DOHH2 (cell line): Measurements from ENCODE around the gene RASAL2.

Source experiments
- EZH2phosphoT487 ChIP-seq: fragments of 200-600 bp; sonication (generic); IDR thresholded peaks from 2 replicates; pipeline ENCODE4 v1.6.1; 2017; ENCODE audit warnings: borderline replicate concordance, mild to moderate bottlenecking, antibody characterized with exemption, low read length, moderate library complexity, mixed read lengths
- TF ChIP-seq, protein P1 (sequence below): fragments of 200-600 bp; sonication (generic); IDR thresholded peaks from one replicate; pipeline ENCODE4 v1.5.1; 2014; ENCODE audit warnings: antibody characterized with exemption, mild to moderate bottlenecking, low read depth, low read length; ENCODE audit not compliant: poor library complexity, severe bottlenecking

DNA sequence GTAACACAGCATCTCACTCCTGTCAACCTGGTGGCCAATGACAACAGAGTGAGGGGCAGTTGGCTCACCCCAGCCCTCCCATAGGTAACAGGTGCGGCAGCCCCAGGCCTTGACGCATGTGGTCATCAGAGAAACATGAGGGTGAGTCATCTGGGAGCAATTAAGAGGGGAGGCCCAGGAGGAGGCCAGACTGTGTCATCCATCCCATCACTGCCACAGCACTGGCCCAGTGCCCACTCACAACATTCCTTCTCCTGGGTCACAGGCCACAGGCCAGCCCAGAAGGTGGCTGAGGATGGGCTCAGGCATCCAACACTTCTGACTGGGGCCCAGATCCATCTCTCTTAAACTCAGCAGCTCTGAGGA lies 436.1 kb downstream of the RASAL2 start:
- TF ChIP-seq, protein P1, sequence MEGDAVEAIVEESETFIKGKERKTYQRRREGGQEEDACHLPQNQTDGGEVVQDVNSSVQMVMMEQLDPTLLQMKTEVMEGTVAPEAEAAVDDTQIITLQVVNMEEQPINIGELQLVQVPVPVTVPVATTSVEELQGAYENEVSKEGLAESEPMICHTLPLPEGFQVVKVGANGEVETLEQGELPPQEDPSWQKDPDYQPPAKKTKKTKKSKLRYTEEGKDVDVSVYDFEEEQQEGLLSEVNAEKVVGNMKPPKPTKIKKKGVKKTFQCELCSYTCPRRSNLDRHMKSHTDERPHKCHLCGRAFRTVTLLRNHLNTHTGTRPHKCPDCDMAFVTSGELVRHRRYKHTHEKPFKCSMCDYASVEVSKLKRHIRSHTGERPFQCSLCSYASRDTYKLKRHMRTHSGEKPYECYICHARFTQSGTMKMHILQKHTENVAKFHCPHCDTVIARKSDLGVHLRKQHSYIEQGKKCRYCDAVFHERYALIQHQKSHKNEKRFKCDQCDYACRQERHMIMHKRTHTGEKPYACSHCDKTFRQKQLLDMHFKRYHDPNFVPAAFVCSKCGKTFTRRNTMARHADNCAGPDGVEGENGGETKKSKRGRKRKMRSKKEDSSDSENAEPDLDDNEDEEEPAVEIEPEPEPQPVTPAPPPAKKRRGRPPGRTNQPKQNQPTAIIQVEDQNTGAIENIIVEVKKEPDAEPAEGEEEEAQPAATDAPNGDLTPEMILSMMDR: no peak
- no peak for TF ChIP-seq EZH2phosphoT487
